Endometrial microvascular endothelial cells (primary cell): ENCODE measurements around the gene FCRLA. TPM values are rescaled to one million over a fixed set of nuclear protein-coding genes. Genes with fewer than 3 reads are reported as not detected.
"Not testable (repeated sequence)": the region's sequence is repeated elsewhere in the genome, so short reads cannot be mapped to it uniquely, and the experiment has no call there.

Experiments used
- in situ Hi-C: cut with HindIII; loops from 2 replicates; pipeline ENCODE4 v1.10.0; 2017; ENCODE audit warnings: low sequenced_read_pairs, low pct_unique_long_range_greater_than_20kb; ENCODE audit errors: inconsistent ontology term
- total RNA-seq: library from RNA; depleted of rRNA; stranded (reverse); fragments of >200 nt; gene quantifications from one replicate; pipeline ENCODE4 v1.2.3, GENCODE V29; 2015; ENCODE audit errors: inconsistent ontology term

Gene FCRLA
- not detected for total RNA-seq

- in situ Hi-C loops, result no loop called here
Observed at GRCh38 chr1:161706482-161707347, at the start of gene FCRLA. FCRLA (plus strand) TSS chr1:161707229; CDS start chr1:161707265, 36 bp downstream.

DNA sequence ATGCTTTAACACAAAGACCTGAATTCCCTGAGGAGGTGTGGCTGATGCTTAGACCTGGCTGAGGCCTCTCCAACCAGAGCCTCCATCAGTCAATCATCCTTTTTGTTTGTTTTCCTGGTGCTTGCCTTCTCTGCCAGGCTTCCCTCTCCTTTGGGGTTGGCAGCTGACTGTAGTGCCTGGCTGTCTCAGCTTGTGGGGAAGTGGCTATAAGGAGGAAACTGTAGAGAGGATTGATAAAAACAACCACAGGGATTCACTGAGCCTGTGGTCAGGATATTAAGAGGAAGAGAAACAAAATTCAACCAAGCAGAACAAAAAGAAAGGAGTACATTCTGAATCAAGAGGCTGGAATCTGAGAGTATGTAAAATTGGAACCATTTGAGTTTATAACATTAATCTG lies 48.5 kb upstream of the FCRLA start:
- in situ Hi-C loops, result not testable (repeated sequence)

DNA sequence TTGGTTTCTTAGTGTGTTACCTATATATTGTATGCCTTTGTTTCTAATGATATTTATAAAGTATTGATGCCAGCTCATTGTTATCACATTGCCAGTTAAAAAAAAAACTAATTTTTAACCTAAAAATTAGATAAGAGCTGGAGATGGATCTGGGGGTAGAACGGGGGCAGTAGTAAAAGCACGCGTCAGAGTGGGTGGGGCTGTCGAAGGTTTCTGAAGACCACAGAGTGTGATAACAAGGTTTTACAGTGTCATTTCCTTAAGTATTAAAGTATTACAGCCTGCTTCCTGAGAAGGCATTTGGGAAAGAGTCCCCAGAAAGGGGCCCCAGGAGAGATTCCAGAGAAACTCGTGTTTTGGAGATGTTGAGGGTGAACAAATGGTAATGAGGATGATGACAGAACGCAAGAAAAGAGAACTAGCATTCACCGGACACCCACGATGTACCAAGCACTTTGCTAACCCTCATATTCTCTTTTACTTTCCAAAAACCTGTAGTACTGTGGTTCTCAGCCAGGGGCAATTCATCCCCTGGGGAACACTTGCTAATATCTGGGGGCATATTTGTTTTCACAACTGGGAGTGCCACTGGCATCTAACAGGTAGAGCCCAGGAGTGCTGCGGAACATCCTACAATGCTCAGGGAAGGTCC lies 45.2 kb upstream of the FCRLA start:
- in situ Hi-C loops, result not testable (repeated sequence)

GRCh38 chr1:161662684-161663339 lies 44.2 kb upstream of the FCRLA start, which contains the start of gene FCGR2B:
FCGR2B (plus strand) TSS chr1:161663143; CDS start chr1:161663242, 99 bp downstream.
- in situ Hi-C loops, result not testable (repeated sequence)

DNA sequence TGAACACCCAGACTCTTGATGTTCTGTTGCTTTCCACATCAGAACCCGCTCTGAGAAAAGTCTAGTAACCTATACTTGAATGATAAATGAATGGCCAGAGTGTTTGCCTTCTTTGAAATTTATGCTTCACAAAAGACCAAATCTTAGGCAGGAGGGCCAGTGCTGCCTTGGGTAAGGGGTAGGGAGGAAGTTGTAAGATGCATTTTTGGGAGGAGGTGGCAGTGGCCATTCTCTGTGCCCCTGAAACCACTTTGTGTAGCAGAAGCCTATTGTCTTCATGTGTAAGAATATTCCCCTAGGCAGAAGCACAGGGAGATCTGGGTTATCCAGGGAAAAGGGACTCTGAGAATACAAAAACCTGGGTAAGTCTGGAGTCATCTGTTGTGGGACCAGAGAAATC lies 43.5 kb upstream of the FCRLA start:
- in situ Hi-C loops, result not testable (repeated sequence)

- in situ Hi-C loops, result not testable (repeated sequence)
Observed at GRCh38 chr1:161664689-161665088, 42.3 kb upstream of the FCRLA start.

DNA sequence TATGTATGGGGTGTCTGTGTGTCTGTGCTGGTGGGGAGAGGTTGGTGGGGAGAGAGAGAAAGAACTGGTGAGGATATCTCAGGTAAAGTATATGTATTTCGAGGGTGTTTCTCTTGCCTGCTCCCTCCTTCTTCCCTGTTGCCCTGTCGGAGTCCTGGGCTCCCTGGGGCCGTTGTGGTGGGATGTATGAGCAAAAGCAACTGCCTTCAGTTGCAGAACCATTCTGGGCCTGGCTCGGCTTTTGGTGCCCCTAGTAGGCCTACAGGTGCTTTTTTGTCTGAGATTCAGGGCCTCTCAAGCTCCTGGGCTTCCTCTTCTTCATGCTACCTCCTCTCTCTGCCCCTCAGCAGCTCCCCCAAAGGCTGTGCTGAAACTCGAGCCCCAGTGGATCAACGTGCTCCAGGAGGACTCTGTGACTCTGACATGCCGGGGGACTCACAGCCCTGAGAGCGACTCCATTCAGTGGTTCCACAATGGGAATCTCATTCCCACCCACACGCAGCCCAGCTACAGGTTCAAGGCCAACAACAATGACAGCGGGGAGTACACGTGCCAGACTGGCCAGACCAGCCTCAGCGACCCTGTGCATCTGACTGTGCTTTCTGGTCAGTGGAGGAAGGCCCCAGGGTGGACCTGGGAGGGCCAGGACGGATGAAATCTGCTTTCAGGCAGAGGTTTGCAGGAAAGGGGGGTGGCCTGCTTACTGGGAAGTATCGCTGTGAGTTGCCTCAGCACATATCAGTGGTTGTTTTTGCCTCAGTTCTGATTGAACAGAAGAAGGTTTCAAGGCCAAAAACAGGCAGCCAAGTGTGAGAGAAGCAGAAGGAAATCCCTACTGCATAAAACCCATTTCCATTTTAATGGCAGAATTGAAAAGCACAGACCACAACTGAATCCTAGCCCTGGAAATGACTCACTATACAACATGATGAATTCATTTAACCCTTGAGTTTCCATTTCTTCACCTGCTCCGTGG lies 35.7 kb upstream of the FCRLA start:
- in situ Hi-C loops, result not testable (repeated sequence)

DNA sequence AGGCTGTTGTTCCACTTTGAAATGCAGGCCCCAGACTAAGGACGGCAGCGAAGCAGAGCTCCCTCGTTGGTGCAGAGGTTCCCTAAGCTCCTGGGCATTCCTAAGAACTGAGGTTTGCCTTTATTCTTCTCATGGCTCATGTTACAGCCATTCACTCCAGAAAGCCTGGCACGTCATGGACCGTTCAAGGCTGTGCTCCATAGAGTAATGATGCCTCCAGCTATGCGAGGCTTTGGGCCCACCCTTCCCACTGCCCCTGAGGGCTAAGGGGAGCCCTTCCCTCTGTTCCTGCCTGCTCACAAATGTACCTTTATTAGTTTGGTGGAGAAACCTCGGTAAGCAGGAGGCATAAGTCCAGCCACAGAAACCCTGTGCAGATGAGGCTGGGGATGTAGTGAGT lies 33.6 kb upstream of the FCRLA start:
- in situ Hi-C loops, result not testable (repeated sequence)

- in situ Hi-C loops, result not testable (repeated sequence)
Observed at GRCh38 chr1:161674447-161674846, 32.6 kb upstream of the FCRLA start.

- in situ Hi-C loops, result not testable (repeated sequence)
Observed at GRCh38 chr1:161674908-161675307, 32.1 kb upstream of the FCRLA start.

- in situ Hi-C loops, result no loop called here
Observed at GRCh38 chr1:161676441-161676840, 30.6 kb upstream of the FCRLA start.

DNA sequence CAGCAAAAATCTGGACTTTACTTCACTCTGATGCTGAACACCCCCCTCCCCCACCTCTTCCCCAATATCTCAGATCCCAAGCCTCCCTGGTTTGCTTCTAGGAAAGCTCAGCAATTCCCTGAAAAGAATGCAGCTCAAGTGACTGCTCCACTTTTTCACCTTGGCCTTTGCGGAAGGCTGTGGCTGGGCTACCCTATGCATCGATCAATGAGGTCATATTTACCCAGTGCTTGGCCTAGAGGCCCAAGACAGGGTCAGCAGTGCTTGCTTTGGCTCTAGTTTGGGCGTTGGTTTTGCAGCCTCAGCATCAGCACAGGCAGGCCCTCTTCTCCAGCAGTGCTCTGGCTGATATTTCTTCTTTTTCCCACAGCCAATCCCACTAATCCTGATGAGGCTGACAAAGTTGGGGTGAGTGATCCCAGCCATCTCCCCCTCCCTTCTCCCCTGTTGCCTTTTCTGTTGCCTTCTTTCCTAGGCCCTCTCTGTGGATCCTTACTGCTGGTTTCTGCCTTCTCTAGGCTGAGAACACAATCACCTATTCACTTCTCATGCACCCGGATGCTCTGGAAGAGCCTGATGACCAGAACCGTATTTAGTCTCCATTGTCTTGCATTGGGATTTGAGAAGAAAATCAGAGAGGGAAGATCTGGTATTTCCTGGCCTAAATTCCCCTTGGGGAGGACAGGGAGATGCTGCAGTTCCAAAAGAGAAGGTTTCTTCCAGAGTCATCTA lies 29.9 kb upstream of the FCRLA start:
- in situ Hi-C loops, result no loop called here

DNA sequence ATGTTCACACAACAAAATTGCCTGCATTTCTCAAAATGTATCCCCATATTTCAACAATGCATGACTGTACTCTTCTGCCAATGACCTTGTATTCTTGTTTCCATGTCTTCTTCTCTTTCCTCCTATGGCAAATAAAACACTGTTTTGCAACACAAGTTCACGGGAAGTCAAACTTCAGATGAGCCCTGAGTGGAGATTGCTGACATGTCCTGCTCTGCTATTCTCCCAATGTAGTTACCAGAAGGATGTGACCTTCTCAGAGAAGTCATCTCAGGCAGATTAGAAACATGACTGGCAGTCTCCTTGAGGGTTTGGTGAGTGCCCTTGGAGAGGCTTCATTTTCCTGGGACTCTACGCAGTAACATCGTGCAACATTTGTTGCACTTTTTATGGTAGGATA lies 28.5 kb upstream of the FCRLA start:
- in situ Hi-C loops, result no loop called here

- in situ Hi-C loops, result no loop called here
Observed at GRCh38 chr1:161681879-161682278, 25.1 kb upstream of the FCRLA start.

GRCh38 chr1:161688946-161689345 lies 18.1 kb upstream of the FCRLA start:
- in situ Hi-C loops, result no loop called here

- in situ Hi-C loops, result no loop called here
Observed at GRCh38 chr1:161691846-161692245, 15.2 kb upstream of the FCRLA start.

GRCh38 chr1:161693020-161693712 lies 13.9 kb upstream of the FCRLA start:
- in situ Hi-C loops, result not testable (repeated sequence)
